ENCODE results near the gene GABRG3.

The GABRG3 gene

GRCh38 chr15:27579738-27580137 is 608.8 kb downstream of the GABRG3 start:
- ATAC-seq (no peak), DNase-seq (no peak)

- ATAC-seq (no peak), DNase-seq (no peak)
Observed at GRCh38 chr15:27582726-27583410, 611.9 kb downstream of the GABRG3 start.

GRCh38 chr15:27583651-27584050 is 612.7 kb downstream of the GABRG3 start:
- DNase-seq (no peak), ATAC-seq (no peak)

GRCh38 chr15:27585041-27585640 is 614.2 kb downstream of the GABRG3 start:
- DNase-seq (no peak), ATAC-seq (no peak)

DNA sequence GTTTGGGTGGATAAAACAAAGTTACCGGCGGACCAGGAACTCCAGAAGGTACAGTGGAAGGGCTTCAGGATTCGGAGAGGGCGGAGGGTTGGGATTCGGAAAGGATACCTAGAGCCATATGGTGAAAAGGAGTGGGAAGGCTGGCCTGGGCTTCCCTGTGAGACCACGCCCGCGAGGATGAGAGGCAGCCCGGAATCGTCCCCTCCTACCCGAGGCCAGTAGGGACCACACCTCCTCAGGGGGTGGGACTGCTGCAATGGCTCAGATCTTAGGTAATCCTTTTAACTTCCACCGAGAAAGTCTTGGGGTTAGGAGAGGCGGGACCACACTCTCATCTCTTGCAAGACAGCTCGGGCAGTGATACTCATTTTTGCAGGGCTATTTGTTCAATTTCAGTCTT is 616.8 kb downstream of the GABRG3 start:
- no peak for DNase-seq
- no peak for ATAC-seq

DNA sequence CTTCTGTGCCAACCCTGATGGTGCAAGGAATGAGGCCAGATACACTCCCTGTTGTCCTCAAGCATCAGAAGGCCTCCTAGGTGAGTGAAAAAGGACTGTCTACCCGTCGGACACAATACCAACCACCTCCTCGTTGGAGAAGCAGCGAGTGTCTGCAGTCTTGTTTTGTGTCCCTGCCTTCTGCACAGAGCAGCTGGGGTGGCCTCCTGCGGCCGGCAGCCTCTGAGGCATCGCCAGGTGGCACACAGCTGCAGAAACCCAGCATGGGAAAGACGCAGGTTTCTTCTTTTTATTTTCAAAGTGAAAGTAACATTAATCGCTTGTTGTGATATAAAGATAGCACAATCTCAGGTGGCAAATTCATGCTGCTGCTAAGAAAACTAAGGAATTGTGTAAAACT is 618.3 kb downstream of the GABRG3 start:
- no peak for ATAC-seq
- no peak for DNase-seq

DNA sequence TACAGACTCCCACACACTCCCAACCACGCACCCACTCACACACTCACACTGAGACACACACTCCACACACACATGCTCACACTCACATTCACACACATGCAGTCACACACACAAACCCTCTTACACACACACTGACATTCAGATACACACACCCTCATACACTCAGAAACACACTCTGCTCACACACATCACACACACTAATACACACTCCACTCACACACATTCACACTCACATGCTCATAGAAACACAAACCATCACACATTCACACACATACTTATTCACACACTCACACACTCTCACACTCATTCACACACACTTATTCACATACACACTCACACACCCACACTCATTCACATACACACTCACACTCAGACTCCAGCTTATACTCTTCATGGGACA is 618.8 kb downstream of the GABRG3 start:
- no peak for ATAC-seq
- DNase-seq = no peak
